NCI-H82 (cell line): ENCODE measurements around the gene SMR3A.
A peak's percentile ranks its signal among the peaks of the same experiment; 100 is the strongest.

ENCODE experiments used
- DNase-seq: peaks from one replicate; lab custom pipeline; 2025; lab: John Stamatoyannopoulos, UW

SMR3A gene

DNA sequence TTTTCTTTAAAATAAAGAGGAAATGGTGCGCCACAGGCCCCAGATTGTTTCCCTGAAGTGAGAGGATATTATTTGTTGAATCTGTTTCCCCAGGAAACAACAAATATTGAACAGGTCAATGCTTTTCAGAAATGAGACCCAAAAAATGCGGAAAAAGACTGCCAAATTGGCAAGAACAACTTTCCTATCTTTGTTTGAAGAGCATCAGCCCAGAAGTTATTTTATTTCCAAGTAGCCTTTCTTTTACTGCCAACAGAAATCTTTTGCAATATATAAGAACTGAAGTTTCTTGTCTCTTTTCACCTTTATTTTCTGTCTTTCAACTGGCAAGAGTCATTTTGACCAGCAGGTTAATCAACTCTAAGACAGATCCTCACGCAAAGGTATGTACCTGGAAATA is at the start of gene SMR3A:
TSS of gene SMR3A (plus strand) at position 301 of the 400 bp plus-strand sequence. CDS start 1,356 bp downstream, outside the sequence.
- no peak for DNase-seq

DNA sequence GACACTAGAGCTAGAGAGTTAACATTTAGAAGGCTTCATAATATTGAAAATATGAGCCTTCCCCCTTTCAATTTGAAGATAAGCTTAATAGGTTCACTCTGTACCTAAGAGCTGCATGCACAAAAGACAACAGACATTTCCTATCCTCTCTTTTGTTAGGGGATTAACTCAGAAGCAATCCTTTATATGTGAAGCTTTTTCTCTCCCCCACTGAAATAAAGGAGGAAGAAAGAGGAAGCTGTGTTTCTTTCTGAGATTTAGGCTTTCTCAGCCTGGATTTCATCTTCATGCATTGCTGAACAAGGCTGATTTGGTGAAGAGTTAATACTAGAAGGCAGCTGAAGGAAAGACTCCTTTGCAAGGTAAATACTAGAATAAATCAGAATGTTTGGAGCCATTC is 46.8 kb upstream of the SMR3A start:
- peak; percentile 45 for DNase-seq

DNA sequence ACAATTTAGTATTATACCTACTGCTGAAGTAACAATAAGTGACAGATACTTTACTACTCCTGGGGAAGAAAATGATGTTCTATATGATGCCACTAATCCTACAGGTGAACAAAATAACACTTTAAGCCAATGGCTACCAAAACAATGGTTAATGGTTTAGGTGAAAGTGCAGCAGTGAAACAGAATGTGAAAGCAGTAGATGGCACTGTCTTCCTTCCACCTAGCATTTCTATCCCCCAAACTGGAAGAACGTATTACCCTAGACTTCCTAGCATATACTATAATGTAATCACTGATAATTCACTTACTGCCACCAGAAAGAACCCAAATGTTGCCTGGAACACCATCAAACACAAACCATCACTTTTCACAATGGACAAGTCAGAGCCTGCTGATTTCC is 44.6 kb upstream of the SMR3A start:
- DNase-seq: no peak

DNA sequence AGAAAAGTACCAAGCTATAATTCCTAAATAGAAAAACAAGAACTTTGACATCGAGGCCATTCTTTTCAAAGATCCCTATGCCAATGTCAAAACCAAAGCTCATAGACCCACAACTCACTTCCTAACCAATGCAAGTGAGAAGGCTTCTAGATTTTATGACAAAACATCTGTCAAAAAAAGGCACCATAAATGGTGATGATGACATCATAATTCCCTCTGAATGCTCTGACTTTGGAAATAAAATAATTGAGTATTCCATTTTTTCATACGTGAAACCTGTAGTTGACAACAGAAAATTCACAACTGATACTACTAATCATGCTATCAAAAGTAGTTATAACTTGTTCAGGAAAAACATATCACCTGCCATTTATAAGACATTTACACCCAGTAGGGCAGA is 34.5 kb upstream of the SMR3A start:
- DNase-seq: no peak

DNA sequence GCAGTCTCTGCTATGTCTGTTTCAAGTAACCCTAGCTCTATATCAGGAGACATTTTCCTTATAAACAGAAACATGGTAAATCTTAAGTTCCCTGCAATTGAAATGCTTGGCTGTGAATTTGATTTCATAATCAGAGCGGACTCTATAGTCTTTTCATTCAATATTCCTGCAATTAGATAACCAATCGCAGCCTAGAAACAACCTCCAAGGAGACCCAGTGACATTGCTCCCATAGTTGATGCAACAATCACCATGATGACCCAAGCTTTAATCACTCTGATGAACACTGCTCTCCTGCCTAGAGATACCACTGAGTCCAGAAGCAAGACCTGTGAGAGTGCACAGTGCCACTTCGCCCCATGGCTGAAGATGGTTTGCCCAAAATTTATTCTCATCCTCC is 25.9 kb upstream of the SMR3A start, which contains the start of gene CABS1:
TSS of gene CABS1 (plus strand) at position 301 of the 400 bp plus-strand sequence. CDS start at position 360, 59 bp downstream.
- DNase-seq: no peak

DNA sequence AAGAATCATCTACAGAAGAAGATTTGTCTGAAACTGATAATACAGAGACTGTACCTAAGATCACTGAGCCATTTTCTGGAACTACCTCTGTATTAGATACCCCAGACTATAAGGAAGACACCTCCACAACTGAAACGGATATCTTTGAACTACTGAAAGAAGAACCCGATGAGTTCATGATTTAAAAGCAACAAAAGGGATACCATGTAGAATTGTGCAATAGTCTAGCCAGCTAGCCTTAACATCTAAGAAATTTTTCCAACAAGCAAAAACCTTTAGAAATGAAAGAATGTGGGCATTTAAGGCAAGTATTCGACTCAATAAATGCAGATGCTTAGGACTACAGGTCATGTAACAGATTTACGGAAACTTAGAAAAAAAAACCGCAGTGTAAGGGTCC is 24.5 kb upstream of the SMR3A start:
- no peak for DNase-seq

DNA sequence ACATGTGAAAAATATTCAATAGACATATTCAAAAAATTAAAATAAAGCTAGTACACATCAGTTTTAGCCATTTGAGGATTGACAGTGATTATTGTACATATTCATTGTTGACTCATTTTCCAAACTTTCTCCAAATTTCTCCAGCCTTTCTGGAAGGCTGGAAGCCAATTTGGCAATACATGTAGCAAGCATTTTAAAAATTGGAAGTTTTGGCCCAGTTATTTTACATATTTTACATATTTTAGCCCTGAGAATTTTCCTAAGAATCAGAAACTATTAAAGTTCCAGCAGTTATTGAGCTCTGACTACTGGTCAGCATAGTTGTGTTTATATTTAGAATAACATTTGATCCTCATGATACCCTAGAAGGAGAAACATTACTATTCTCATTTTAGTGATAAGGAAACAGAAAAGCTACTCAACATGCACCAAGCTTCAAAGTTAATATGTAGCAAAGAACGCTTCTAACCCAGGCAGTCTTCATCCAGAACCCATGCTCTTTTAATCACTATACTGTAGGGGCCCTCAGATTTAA is 22.6 kb upstream of the SMR3A start:
- no peak for DNase-seq

DNA sequence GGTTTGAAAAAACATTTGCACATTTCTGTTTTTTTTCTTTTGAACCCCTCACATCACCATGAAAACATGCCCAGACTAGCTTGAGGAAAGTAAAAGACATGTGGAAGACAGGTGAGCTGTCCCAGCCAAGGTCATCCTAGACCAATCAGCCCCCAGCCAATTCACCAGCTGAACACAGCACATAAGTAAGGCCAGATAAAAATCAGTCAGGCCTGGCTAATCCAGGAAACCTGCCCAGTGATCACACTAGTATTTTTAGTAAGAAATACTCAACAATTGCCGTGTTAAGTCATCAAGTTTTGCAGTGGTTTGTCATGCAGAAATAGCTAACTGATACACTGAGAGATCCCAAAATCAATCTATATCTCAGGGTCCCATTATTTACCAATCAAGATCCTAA is 4.4 kb upstream of the SMR3A start:
- no peak for DNase-seq

DNA sequence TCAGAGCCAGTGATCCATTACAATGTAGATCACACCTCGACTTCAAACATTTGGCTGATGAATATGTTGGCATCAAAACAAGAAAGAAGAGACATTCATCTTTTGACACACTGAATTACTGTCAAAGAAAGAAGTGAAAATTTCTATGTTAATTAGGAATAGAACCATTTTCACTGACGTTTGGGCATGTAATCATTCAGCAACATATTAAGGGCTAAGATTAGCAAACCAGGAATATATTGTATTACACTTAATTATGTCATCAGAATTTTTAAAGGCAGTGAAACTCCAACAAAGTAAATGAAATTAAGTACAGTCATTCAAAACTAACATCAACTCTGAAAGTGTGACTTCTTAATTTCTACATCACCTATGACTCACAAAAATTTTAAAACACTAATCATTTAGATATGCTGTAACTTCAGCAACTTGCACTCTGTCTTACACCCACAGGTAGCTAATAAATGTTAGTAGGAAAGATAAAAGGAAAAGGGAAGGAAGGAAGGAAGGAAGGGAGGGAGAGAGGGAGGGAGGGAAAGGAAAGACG is 1.4 kb upstream of the SMR3A start:
- DNase-seq: no peak

DNA sequence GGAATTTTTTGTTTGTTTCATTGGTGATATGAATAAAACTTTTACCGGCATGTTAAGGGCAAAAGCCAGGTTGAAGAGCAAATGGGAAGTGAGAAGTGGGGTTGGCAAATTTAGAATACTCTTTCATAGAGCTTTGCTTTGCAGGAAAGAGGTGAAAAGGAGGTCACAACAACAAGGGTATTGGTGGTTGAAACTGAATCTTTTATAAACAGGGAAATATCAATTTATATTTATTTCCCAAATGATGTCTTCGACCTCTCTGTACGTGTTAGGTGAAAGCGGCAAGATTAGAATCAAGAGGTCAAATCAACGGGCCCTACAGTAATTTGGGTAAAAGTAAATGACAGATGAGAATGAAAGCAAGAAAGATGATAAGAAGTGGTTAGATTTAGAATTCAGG is 3.4 kb downstream of the SMR3A start:
- DNase-seq: no peak

DNA sequence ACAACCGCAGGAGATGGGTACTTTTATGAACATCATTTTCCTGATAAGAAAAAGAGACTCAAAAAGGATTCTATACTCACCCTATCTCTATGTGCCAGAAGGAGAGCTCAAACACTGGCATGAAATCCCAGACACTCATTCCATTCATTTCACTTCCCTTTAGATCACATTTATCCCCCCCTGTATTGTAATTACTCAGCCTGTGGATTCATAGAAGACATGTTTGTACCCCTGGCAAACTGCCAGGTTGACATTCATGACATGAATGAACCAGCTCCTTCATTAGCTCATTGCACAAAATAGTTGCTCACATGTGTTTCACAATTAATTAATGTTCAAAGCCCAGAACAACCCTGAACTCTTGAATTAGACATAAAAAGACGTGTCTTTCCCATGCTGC is 4.9 kb downstream of the SMR3A start:
- peak; percentile 1 for DNase-seq

DNA sequence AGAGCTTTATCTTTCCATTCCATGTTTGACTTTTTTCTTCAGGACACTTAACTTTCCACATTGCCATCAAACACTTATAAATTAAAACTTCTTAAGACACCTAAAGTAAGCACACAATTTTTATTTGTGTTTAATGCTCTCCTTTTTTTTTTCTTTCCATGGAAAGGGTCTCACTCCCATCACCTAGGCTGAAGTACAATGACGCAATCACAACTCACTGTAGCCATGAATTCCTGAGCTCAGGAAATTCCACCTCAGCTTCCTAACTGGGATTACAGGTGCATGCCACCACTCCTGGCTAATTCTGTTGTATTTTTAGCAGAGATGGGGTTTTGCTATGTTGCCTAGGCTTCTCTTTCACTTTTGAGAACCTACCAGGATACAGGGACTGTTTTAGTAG is 7.3 kb downstream of the SMR3A start:
- no peak for DNase-seq

DNA sequence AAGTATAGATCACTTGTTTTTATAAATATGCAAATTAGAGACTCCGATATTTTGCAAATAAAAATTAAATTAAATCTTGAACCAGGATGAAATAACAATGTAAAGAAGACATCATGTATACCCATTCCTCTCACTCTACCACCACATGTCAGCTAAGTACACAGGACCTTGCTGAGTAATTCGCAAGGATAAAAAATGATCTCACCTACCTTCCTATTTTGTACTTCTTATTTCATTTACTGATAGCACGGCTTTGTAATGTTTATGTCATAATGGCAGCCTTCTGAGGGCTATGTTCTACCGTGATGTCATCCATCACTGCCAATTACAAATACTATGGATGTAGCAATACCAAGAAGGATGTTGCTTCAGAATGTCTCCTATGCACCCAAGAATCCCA is 11.4 kb downstream of the SMR3A start:
- DNase-seq: no peak

DNA sequence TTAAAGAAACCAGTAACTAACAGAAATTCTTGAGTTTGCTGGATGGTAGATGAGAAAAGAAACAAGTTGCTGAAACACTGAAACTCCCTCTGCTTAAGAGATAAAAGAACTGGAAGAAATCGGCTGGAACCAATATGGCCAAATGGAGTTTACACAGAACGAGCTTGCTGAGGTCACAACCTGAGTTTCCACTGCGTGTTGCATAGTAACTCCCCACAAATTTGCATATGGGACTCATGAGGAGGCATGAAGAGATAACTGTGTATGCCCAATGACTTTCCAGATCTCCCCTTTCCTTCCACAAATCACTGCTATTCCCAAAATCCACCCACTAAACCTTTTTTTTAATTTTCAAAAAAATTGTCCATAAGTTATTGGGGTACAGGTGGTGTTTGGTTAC is 12.2 kb downstream of the SMR3A start:
- no peak for DNase-seq

DNA sequence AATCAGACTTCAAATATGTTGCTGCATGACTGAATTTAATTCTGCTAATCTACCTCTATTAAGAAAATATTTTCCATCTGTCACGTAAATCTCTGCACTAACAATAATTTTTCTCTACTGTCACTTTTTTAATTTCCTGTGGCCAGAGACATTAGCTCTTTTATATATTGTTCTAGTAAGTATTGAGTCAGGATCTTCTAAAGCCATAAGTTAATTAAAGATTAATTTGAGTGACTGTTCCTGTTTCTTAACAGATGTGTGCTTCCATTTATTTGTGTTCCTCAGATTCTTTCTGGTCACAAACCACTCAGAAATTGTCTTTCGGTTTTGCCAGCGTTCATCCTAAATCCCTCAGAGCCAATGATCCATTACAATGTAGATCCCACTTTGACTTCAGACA is 20.0 kb downstream of the SMR3A start:
- DNase-seq: peak; percentile 9

DNA sequence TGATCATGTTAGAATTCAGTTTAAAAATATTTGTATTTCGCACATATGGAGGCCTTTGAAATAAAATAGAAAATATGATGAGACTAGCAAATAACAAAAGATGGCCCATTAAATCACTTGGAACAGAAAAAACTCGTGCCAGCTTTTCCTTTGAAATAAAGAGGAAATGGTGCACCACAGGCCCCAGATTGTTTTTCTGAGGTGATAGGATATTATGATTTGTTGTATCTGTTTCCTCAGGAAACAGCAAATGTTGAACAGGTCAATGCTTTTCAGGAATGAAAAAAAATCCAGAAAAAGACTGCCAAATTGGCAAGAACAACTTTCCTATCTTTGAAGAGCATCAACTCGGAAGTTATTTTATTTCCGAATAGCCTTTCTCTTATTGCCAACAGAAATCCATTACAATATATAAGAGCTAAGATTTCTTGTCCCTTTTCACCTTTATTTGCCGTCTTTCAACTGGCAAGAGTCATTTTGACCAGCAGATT is 22.2 kb downstream of the SMR3A start, which contains the start of gene SMR3B:
TSS of gene SMR3B (plus strand) at position 441 of the 491 bp plus-strand sequence. CDS start 1,380 bp downstream, outside the sequence.
- DNase-seq: no peak

DNA sequence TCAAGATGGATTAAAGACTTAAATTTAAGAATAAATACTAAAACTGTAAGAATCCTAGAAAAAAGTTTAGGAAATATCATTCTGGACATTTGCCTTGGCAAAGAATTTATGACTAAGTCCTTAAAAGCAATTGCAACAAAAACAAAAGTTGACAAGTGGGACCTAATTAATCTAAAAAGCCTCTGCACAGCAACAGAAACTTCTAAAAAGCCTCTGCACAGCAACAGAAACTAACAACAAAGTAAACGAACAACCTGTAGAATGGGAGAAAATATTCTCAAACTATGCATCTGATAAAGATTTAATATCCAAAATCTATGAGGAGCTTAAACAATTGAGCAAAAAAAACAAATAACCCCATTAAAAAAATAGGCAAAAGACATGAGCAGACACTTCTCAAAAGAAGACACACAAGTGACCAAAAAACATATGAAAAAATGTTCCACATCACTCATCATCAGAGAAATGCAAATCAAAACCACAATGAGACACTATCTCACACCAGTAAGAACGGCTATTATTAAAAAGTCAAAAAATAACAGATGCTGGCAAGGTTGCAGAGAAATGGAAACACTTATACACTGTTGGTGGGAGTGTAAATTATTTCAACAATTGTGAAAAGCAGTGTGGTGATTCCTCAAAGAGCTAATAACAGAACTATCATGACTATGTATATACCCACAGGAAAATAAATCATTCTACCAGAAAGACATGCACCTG is 31.7 kb downstream of the SMR3A start:
- no peak for DNase-seq

DNA sequence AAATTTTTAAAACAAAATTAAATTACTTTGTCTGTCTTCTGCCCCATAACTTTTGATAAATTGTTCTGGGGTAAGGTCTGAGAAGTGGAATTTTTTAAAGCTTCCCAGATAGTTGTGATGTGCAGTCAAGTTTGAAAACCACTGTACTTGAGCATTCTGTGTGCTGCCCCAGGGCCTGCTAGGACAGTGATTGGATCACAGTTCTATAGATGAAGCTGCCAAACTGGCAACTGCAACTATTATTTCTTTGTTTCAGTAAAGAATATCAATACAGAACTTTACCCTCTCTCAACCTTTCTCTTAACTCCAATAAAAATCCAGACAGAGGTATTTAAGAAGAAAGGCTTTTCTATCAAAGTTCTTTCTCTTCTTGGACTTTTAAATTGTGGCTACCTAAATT is 37.0 kb downstream of the SMR3A start, which contains the start of gene OPRPN:
TSS of gene OPRPN (plus strand) at position 361 of the 400 bp plus-strand sequence. CDS start 1,346 bp downstream, outside the sequence.
- no peak for DNase-seq

DNA sequence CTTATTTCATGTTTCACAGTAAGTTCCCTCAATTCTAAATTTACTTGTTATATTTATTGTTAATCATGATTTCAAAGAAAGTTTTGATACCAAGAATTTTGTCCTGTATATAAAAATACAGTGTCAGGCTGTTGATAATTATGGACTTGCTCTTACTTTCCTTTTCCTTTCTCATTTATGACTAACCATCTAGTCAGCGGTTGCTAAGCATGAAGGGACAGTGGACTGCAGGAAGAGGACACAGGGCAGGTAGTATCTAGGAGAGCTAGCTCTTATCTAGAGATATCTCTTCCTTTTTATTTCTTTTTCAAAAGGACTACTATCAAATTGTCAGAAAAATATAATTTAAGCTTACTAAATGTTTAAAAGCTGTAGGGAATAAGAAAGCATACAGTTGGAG is 38.8 kb downstream of the SMR3A start:
- no peak for DNase-seq

DNA sequence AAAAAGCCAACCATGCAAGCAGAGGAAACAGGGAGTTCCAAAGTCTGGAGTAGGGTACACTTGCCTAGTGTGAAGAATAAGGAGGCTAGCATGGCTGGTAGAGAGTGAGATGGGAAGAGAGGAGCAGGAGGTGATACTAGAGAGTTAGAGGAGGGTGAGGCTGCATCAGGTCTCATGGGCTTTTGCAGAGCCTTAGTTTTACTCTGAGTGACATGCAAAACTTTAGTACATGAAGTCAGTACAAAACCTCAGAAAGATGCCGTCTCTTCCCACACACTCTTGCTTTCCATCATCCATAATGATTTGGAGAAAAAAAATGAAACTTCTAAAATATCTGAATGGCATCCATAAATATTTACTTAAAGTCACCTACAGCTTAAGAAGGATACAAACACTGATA is 42.2 kb downstream of the SMR3A start:
- DNase-seq: no peak

DNA sequence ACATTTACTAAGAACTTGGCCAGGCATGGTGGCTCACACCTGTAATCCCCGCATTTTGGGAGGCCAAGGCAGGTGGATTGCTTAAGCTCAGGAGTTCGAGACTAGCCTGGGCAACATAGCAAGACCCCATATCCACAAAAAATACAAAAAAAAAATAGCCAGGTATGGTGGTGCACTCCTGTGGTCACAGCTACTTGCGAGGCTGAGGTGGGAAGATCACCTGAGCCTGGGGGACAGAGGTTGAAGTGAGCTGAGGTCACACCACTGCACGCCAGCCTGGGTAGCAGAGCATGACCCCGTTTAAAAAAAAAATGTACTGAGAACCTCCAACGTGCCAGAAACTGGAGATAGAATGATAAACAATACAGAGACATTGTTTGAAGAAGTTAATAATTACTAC is 45.2 kb downstream of the SMR3A start:
- DNase-seq: no peak
